Measurements from ENCODE around the gene RAI2. TPM values are rescaled to one million over a fixed set of nuclear protein-coding genes. Genes with fewer than 3 reads are reported as not detected.

Gene RAI2
- 0.63 and 0.77 TPM in 2 replicates for total RNA-seq
- long read RNA-seq, result 0 reads

DNA sequence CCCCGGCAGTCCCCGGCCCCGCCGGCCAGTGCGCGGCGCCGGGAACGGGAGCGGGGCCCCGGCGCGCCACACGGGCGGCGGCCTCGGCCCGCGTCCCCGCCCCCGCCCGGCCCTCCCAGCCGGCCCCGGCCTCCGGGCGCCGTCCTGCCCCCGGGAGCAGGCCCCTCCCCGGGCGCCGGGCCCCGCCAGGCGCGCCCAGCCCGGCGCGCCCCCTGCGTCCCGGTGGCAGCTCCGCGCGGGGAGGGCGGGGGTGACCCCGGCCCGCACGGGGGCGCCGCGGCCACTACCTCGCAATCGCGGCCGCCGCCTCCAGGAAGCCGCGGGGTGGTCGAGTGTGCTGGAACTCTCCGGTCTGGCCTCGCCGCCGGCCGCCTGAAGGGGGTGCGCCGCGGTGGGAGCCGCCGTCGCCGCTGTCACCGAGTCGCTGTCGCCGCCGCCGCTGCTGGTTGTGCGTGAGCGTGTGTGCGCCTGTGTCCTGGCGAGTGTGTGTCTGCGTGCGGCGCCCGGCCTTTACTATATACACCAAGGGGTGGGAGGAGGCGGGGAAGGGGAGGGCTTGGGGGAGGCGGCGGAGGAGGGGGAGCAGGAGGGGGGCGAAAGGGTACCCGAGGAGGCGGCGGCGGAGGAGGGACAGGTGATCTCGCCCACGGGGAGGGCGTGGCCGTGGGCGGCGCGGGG lies at the start of gene RAI2:
RAI2 (minus strand) TSS at position 488 of the 678 bp plus-strand sequence. CDS start 59,288 bp downstream, outside the sequence.
- Mint-ChIP-seq H3K4me1 (peaks cover 9% of the 10 kb centered on the region), H3K36me3 (ENCODE audit: low read depth) (no peaks in the 10 kb centered on the region), H3K27me3 (ENCODE audit: low read depth) (peaks cover 89% of the 10 kb centered on the region), H3K9me3 (no peaks in the 10 kb centered on the region), H3K27ac (ENCODE audit: unreplicated experiment) (no peak within 1 kb of the TSS), H3K4me3 (peak within 1 kb of the TSS; percentile 84)
- TF ChIP-seq, protein P1, sequence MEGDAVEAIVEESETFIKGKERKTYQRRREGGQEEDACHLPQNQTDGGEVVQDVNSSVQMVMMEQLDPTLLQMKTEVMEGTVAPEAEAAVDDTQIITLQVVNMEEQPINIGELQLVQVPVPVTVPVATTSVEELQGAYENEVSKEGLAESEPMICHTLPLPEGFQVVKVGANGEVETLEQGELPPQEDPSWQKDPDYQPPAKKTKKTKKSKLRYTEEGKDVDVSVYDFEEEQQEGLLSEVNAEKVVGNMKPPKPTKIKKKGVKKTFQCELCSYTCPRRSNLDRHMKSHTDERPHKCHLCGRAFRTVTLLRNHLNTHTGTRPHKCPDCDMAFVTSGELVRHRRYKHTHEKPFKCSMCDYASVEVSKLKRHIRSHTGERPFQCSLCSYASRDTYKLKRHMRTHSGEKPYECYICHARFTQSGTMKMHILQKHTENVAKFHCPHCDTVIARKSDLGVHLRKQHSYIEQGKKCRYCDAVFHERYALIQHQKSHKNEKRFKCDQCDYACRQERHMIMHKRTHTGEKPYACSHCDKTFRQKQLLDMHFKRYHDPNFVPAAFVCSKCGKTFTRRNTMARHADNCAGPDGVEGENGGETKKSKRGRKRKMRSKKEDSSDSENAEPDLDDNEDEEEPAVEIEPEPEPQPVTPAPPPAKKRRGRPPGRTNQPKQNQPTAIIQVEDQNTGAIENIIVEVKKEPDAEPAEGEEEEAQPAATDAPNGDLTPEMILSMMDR (conservative IDR thresholded peaks at IDR 0.05), result peak; percentile 35
- peak; percentile 36 for DNase-seq (ENCODE audit: low read depth, low spot score)

DNA sequence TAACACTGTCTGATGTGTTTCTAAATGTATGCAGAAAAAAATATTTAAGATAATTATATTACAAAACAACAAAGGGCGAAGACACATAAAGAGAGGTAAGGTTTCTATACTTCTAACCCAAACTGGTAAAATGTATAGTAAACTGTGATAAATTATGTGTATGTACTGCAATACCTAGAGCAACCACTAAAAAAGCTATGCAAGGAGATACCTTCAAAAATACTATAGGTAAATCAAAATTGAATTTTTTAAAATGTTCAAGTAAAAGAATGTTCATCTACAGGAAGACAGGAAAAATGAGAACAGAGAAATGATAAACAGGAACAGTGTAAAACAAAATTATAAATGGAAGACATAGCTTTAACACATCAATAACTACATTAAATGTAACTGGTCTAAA lies 27.3 kb upstream of the RAI2 start:
- Mint-ChIP-seq H3K36me3 (ENCODE audit: low read depth) (peaks cover 6% of the 10 kb centered on the region), H3K4me1 (no peaks in the 10 kb centered on the region), H3K27ac (ENCODE audit: unreplicated experiment) (no peak overlapping the region), H3K9me3 (peaks cover 12% of the 10 kb centered on the region), H3K27me3 (ENCODE audit: low read depth) (no peaks in the 10 kb centered on the region), H3K4me3 (no peak overlapping the region)
- TF ChIP-seq, protein P1 (conservative IDR thresholded peaks at IDR 0.05), result peak; percentile 47
- no peak for DNase-seq (ENCODE audit: low read depth, low spot score)

DNA sequence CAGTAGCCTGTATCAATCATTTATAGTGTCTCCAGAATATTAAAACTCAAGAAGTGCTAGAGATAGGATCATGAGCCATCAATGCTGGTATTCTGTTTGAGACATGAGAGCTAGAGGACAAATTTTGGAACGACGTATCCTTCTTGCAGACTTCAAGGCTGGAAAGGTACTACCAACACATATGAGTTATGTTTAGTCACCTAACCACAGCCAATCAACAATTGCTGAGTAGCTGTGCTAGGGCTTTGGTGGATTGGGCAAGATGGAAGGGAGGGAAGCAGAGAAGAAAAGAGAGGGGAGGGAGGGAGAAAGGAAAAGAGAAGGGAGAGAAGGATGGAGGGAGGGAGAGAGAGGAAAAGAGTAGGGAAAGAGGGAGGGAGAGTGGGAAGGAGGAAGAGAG lies 21.6 kb upstream of the RAI2 start:
- Mint-ChIP-seq H3K27me3 (ENCODE audit: low read depth) (no peaks in the 10 kb centered on the region), H3K4me3 (no peak overlapping the region), H3K4me1 (no peaks in the 10 kb centered on the region), H3K36me3 (ENCODE audit: low read depth) (peaks cover 7% of the 10 kb centered on the region), H3K27ac (ENCODE audit: unreplicated experiment) (no peak overlapping the region), H3K9me3 (peaks cover 9% of the 10 kb centered on the region)
- TF ChIP-seq, protein P1 (conservative IDR thresholded peaks at IDR 0.05), result no peak
- DNase-seq (ENCODE audit: low read depth, low spot score), result no peak

DNA sequence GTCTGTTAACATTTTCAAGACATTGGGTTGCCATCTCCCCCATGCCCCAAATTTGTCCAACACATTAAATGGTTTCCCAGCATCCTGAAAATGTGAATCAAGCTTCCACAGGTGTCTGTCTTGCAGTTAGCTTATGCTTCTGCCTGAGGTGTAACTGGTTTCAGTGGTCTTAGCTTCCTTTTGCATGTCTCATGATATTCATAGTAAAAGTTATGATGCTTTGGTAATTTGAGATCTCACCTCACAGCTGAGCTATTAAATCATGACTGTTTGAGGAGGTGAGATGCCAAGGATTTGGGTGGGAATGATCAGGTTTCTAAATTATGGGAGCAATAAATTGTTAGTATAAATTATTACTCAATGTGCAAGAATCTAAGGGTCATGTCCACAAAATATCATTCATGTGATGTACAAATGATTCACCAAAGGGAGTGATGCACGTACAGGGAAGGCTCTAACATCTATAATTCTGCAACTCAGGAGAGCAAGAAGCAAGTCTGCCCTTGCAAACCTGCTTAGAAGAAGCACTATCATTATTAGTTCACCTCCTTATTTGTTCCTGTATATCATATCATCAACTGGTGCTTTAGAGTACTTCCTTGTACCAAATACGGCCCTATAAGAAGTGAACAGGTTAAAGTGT lies 17.1 kb upstream of the RAI2 start:
- no peak for DNase-seq (ENCODE audit: low read depth, low spot score)
- Mint-ChIP-seq H3K27me3 (ENCODE audit: low read depth) (no peaks in the 10 kb centered on the region), H3K4me3 (no peak overlapping the region), H3K36me3 (ENCODE audit: low read depth) (peaks cover 6% of the 10 kb centered on the region), H3K9me3 (peaks cover 8% of the 10 kb centered on the region), H3K27ac (ENCODE audit: unreplicated experiment) (no peak overlapping the region), H3K4me1 (no peaks in the 10 kb centered on the region)
- TF ChIP-seq, protein P1 (conservative IDR thresholded peaks at IDR 0.05), result no peak

DNA sequence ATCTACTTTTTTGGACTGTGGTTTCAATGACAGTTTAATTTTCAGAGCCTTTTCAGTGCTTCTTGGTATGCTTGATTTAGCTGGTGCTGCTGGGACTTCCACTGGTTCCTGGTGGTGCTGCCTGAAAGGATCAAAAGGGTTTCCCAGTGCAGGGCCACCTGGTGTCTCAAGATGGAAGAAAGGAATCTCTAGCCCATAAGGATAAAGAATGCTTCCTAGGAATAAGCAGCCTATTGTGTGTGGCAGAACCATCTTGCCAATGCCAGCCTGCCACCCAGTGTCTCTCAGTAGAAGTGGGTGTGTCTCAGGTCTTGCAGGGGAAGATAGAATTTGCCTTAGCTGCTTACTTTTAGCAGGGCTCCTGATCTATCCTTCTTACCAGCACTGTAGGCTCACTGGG lies 15.0 kb upstream of the RAI2 start:
- H3K9me3 Mint-ChIP-seq, result peaks cover 10% of the 10 kb centered on the region
- DNase-seq (ENCODE audit: low read depth, low spot score), result no peak
- no peaks in the 10 kb centered on the region for H3K27me3 Mint-ChIP-seq (ENCODE audit: low read depth)
- no peak overlapping the region for H3K4me3 Mint-ChIP-seq
- TF ChIP-seq, protein P1 (conservative IDR thresholded peaks at IDR 0.05), result no peak
- peaks cover 4% of the 10 kb centered on the region for H3K36me3 Mint-ChIP-seq (ENCODE audit: low read depth)
- no peak overlapping the region for H3K27ac Mint-ChIP-seq (ENCODE audit: unreplicated experiment)
- no peaks in the 10 kb centered on the region for H3K4me1 Mint-ChIP-seq

All from neural crest cell (in vitro differentiated cells).